SW480 (cell line): ENCODE data around the gene CACNA2D3.
A peak's percentile ranks its signal among the peaks of the same experiment; 100 is the strongest.

ENCODE experiments used
- DNase-seq: peaks from one replicate; pipeline ENCODE4 v3.0.0-alpha.2; 2016; ENCODE audit warnings: low spot score

Gene CACNA2D3

GRCh38 chr3:54374214-54374852 lies 252.0 kb downstream of the CACNA2D3 start:
- peak; percentile 7 for DNase-seq

- no peak for DNase-seq
Measured at GRCh38 chr3:54376142-54376807, 253.9 kb downstream of the CACNA2D3 start.

- no peak for DNase-seq
Measured at GRCh38 chr3:54376939-54377578, 254.7 kb downstream of the CACNA2D3 start.

- no peak for DNase-seq
Measured at GRCh38 chr3:54378184-54378583, 255.8 kb downstream of the CACNA2D3 start.

GRCh38 chr3:54384279-54384678 lies 261.9 kb downstream of the CACNA2D3 start:
- DNase-seq = no peak

- DNase-seq = no peak
Measured at GRCh38 chr3:54390582-54390981, 268.2 kb downstream of the CACNA2D3 start.

GRCh38 chr3:54393150-54393549 lies 270.8 kb downstream of the CACNA2D3 start:
- no peak for DNase-seq

GRCh38 chr3:54408328-54408727 lies 286.0 kb downstream of the CACNA2D3 start:
- DNase-seq = no peak

- no peak for DNase-seq
Measured at GRCh38 chr3:54421943-54422342, 299.6 kb downstream of the CACNA2D3 start.

GRCh38 chr3:54424292-54424691 lies 301.9 kb downstream of the CACNA2D3 start:
- no peak for DNase-seq

GRCh38 chr3:54426381-54426780 lies 304.0 kb downstream of the CACNA2D3 start:
- DNase-seq = no peak

- DNase-seq = no peak
Measured at GRCh38 chr3:54427501-54427900, 305.1 kb downstream of the CACNA2D3 start.

- peak; percentile 53 for DNase-seq
Measured at GRCh38 chr3:54427941-54428871, 305.9 kb downstream of the CACNA2D3 start.

GRCh38 chr3:54432975-54433374 lies 310.6 kb downstream of the CACNA2D3 start:
- DNase-seq = no peak

- DNase-seq = peak; percentile 28
Measured at GRCh38 chr3:54433846-54434245, 311.5 kb downstream of the CACNA2D3 start.

- DNase-seq = no peak
Measured at GRCh38 chr3:54434756-54435155, 312.4 kb downstream of the CACNA2D3 start.

- no peak for DNase-seq
Measured at GRCh38 chr3:54437271-54437670, 314.9 kb downstream of the CACNA2D3 start.

- peak; percentile 88 for DNase-seq
Measured at GRCh38 chr3:54443561-54444161, 321.3 kb downstream of the CACNA2D3 start.

- DNase-seq = no peak
Measured at GRCh38 chr3:54445630-54446029, 323.3 kb downstream of the CACNA2D3 start.

GRCh38 chr3:54447427-54447826 lies 325.1 kb downstream of the CACNA2D3 start:
- no peak for DNase-seq

- DNase-seq = no peak
Measured at GRCh38 chr3:54454806-54455205, 332.5 kb downstream of the CACNA2D3 start.

GRCh38 chr3:54458357-54458756 lies 336.0 kb downstream of the CACNA2D3 start:
- DNase-seq = no peak
